ENCODE measurements around the gene SMARCA2. TPM values are rescaled to one million over a fixed set of nuclear protein-coding genes. Genes with fewer than 3 reads are reported as not detected.

Gene SMARCA2
- polyA plus RNA-seq, 1 donor = 82.5 TPM

DNA sequence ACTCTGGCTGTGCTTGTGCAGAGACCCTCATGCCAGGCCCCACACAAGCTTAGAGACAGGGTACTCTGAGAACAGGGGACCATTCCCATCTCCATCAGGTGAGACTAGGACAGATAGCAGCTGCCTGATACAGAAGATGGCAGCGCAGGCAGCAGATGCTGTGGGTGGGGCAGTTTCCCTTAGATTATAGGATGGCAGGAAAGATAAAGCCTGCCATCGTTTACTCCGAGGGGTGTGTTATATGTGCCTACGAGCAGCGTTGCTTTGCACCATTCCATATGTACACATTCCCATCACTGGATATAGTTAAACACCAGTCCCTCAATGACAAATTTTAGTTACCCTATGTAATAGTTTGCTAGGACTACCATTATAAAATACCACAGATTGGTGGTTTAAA is 135.2 kb downstream of the SMARCA2 start:
- no peak for DNase-seq

DNA sequence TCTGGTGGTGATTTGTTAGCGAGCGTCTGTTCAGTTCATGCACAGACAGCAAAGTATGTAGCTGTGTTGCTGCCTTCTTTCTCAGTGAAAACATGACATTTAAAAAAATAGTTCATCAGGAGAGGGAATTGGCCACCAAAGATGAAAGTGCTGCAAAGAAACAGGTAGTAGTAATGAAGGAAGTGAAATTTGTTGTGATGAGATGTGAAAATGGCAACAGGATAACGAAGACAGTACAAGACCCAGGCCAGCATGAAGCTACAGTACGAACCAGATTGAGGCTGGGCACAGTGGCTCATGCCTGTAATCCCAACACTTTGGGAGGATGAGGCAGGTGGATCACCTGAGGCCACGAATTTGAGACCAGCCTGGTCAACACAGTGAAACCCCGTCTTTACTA is 136.0 kb downstream of the SMARCA2 start:
- no peak for DNase-seq

DNA sequence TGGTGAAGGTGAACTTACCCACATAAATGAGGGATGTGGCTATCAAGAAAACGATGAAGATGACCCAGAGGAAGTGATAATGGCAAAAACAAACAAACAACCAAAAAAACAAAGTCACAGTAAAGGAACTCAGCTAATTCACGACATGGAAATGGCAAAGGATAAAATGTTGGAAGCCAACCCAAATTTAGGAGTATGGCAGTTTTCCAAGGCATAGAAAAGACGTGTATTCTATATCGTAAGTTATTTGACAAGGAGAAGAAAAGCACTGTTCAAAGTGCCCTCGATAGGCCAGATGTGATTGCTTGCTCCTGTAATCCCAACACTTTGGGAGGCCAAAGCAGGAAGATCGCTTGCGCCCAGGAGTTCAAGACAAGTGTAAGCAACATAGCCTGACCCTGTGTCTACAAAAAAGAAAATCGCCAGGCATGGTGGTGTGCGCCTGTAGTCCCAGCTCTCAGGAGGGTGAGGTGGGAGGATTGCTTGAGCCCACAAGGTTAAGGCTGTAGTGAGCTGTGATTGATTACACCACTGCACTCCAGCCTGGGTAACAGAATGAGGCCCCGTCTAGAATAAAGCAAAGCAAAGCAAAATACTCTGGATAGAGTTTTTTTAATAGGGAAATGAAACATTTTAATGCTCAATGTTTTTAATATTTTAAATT is 138.0 kb downstream of the SMARCA2 start:
- DNase-seq = no peak

DNA sequence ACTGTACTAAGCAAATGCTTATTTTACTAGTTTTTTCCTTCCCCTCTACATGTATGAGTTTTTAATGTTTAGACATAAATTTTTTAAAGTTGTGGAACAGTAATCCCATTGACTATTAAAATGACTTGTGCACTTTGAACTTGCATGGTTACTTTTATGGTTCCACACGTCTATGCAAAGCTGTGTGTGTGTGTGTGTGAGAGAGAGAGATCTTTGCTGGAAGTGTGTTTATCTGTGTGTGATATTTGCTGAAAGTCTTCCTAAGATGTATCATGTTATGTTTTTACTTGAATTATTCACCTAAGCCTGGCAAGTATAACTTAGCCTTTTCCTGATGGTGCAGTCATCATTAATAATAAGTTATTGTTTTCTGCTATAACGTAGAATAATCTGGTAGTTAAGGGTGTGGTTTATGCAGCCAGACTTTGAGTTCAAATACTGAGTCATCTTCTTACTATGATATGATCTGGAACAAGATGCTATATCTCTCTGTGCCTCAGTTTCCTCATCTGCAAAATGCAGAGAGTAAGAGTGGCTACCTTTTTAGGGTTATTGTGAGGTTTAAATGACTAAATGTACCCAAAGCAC is 138.6 kb downstream of the SMARCA2 start:
- no peak for DNase-seq

DNA sequence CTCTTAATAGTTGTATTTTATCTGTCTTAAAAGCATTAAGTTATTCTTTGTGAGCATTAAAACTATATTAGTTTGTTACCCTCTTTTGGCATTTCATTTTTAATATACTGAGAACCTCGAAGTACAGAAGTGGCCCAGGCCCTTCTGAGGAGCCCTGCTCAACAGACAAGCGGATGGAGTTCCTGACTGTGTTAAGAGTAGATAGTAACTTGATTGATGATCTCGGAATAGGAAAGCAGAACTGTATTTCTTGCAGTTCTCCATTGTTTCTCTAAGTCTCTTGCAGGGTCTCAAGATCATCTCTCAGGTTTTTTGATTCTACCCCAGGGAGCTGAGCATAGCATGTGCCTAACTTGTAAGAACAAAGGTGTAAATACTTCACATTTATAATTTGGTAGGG is 139.6 kb downstream of the SMARCA2 start:
- no peak for DNase-seq

DNA sequence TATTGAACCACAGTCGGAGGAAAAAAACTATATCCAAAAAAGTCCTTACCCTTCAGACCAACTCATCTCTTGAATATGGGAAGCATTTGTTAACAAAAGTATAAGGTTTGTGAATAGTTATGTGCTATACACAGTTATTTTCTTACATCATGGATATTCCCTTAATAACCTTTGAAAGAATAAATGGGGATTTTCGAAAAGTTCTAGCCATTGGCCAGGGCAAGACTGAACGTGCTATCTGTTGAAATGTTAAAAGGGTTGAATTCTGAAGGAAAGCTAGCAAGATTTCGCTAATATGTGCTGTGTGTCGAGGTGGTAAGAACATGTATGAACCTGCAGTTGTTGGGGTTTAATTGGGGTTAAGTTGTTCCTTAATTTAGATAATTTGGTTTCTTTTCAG is 140.8 kb downstream of the SMARCA2 start:
- no peak for DNase-seq

DNA sequence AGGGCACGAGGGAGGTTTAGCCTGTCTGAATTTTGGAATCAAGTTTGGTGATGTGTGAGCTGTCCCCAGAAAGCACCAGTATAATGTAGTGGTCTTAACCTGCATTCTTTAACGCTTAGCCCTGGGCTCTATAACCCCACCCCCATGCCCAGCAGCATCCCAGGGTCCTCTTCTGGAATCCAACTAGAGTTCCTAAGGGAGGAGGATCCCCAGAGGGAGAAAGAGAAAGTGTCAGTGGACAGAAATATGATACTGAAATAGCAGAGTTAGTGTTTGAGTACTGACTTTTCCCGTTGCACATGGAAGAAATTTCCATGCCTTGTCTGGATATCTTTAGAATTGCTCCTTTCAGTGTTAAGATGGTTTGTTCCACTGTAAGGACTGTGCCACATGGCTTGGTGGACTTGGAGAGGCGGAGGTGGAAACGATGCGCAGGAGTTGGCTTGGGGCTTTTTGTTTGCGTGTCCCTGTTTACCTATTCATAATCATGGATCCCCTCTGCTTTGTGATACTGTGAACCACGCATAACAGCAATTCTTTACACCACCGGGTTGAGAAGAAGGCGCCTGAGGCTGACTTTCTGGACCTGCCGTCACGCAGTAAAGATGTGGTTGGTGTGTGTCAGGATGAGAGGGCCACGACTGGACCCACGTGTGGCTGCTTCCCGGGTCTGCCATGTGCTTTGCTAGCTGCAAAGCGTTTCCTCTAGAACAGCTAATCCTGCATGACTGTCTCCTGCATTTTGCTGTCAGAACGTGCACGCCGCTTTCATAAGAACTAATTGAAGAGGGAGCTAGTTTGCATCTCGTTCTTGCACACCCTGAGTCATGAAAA is 142.3 kb downstream of the SMARCA2 start:
- DNase-seq = peak; percentile 46

DNA sequence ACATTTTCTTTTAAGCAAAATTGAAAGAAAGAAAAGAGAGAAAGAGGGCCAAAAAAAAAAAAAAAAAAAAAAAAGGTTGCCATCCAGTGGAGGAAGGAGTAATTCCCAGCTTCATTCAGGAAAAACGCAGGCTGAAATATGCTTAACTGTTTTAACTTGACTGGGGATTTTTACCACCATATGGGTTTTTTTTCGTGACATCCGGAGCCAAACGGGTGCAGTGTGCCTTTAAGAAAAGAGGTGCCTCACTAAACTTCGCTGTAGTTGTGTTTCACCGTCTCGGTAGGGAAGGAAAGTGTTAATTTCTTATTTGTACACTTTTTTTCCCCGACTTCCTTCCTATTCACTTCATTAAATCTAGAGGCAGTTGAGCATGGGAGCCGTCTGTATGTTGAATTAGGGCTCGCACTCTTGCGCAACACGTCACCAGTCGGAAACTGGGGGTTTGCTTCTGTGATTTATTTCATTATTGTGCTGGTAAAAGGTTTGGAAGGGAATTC is 143.0 kb downstream of the SMARCA2 start:
- DNase-seq = peak; percentile 72

DNA sequence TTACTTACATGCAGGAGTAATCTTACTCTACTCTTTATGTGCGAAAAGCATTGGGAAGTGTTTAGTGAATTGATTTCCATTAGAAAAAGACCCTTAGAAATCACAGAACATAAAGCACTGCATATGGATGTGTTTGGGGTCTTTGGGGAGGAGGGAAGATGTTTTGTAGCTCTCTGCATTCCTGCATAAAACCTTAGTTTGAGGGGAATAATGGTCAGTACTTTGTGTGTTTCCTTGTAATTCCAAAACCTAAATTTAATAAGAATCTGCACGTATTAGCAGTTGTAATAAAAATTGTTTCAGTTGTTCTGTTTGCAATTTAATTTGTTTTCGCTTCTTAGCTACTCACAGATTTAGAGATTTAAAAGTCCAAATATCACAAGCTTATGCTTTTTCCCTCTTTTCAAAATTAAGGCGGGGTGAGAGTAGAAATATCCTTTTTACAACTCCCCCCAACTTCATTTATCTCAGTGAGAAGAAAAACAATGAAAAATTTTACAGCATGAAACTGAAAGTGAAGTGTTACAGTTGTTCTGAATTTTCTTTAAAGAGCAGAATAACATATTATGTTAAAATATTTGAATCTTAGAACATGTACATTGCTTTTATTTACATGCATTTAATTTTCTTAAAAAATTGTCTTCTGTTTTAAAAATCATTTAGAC is 143.8 kb downstream of the SMARCA2 start:
- peak; percentile 11 for DNase-seq

DNA sequence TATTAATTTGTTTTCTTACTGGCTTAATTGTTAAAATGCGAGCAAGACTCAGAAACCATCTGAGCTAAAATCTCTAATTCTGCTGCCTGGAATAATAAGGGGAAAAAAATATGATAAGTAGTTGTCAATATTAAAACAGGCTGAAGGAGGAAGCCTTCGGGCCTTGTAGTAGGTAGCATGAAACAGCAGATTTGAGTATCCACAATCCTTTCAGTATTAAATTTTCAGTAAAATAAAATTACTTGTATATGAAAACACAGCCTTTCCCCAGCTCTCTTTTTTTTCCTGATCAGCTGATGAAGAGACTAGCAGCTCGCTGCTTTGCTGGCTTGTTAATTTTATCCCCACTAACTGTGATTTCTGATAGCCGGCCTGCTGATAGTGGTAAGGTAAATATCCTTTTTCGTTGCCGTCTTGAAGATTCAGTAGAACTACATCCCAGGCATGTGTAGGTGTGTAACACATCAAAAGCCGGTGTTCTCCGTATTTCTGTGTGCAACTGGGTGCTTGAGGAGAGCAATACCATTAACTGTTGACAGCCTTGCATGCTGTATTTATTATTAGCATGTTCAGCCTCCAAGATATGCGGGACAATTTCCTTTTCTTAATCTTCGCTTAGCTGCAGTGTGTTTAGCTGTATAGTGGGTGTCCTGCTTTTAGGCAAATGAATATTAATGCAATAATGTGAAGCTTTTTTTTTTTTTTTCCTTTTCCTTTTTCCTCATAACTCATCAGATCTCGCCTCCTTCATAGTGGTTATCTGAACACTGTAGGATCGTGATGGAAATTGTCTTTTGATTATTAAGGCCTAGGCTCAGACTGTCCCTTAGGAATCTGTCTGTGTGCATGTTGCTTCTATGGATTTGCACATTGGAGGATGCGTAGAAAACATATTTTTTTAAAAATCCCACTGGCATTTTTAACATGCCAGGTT is 144.6 kb downstream of the SMARCA2 start:
- peak; percentile 51 for DNase-seq

DNA sequence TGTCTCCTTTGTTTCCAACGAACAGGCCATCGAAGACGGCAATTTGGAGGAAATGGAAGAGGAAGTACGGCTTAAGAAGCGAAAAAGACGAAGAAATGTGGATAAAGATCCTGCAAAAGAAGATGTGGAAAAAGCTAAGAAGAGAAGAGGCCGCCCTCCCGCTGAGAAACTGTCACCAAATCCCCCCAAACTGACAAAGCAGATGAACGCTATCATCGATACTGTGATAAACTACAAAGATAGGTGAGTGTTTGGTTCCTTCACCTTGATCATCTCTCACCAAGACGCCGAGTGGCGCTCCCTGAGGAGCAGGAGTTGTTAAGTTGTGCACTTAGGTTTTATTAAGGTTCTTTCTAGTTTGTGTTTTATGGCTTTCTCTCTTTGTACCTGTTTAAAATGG is 146.5 kb downstream of the SMARCA2 start:
- no peak for DNase-seq

DNA sequence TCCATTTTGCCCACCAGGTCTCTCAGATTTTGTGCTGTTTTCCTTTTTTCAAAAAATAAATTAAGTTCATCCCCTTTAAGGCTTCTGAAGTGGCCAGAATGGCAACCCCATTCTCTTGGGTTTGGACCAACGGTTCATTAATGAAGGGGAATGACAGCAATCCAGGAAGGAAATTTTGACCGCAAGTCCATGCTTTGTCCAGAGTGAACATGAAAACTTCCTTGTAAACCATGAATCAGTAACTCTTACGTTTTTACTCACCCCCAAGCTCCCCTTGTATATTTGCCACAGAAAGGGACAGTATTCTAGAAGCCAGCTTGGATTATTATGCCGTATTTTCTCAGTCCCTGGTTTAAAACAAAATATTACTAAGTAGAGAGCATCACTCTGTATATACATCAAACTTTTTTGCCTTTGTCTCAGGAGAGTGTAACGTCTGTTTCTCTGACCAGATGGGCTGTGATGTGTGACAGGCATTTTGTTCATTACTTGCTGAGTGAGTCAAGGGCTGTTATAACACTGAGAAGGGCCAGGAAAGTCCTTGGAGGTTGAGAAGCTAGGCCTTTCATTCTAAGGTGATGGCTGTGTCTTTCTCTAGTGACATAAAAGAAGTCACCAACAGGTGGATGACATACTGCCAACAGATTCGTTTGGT is 148.2 kb downstream of the SMARCA2 start:
- no peak for DNase-seq

DNA sequence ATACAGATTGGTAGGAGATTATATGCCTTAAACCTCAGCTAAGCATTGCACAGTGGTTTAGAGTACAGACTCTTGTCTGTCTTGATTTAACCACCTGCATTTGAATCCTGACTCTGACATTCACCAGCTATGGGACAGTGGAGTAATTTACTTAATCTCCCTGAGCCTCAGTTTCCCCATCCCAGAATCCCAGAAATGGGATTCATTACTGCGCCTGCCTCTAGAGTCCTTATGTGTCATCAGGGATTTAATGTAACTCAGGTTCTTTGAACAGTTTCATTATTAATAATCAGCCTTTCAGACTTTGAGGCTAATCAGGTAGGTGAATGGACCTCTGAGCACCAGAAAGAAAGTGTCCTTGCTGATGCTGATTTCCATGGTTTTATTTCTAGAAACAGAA is 149.1 kb downstream of the SMARCA2 start:
- no peak for DNase-seq

DNA sequence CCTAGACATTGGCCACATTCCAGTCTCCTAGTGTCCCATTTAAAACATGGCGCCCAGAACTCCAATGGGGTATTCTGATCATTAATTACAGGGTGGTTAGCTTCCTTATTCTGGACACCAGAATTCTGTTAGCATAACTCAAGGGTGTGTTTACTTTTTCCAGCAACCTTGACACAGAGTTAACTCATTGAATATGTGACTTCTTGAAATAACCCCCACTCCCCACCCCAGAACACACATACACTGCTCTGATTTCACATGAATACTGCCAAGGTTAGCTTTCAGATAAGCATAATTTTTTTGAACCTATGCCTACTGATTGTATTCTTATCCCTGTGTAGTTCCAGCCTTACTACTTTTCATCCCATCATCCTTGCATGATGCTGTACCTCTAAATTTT is 151.1 kb downstream of the SMARCA2 start:
- DNase-seq = no peak

DNA sequence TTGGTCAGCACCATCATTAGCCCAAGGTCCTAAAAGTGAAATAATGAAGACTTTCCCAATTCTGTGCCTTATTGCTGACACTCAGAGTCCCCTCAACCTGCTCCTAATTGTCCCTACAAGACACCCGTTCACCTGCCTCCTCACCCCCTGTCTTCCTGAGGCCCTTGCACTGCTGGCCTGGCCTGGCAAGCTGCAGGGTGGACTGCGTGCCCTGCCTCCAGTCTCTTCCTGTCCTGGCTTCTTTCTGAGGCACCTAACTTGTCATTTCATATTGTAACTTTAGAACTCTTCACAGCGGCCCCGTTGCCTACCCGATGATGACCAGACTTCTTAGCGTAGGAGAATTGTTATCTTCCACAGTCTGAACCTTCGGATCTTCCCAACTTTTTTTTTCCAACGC is 153.9 kb downstream of the SMARCA2 start:
- DNase-seq = no peak

DNA sequence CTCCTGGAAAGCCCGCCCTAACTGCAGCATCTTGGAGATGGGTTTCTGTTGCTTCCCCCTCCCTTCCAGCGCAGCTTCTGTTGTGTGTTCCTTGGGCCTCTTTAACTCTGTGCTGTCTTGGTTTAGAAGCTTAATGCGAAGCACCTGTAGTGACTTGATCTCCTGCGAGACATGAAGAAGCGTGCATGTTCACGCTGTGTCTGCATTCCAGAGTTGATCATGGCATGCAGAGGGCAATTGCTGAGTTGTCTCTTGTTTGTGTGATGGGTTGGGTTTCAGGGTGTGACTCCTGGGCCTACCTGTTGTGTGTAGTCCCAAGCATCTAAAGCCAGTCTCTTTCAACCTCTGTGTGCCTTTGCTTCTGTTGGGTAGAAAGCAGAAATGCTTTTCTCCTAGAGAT is 155.6 kb downstream of the SMARCA2 start:
- no peak for DNase-seq

DNA sequence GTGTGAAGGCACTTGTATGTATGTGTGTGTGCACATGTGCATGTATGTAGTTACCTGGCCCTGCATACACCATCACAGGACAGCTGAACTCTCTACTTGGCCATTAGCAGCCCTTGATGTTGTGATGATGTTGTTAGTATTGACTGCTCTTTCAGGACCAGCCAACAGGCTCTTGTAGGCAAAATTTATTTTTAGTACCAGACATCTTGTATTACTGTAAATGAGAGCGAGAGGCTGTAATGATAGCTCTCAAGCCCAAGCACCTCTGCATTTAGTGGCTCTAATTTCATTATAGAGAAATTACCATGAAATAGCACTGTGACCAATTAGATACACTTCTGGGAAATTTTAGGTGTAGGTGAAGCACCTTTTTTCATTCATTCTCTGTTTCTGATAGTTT is 158.0 kb downstream of the SMARCA2 start:
- DNase-seq = no peak

DNA sequence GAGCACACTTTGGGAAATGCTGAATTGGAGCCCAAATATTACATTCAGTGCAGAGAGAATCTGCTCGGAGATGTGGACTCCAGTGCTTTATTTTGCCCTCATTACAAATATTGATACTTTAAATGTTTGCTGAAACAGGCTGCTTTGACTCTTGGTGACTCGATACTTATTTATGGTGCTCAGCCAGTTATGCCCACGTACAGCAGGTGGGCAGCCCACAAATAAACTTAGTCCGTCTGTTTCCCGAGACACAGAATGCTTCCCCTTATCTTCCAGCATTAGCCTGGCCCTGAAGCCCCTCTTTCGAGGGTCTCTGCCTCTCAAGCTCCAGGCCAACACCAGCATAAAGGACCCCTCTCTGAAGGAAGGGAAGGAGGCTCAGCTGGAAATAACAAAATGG is 158.7 kb downstream of the SMARCA2 start:
- DNase-seq = no peak

DNA sequence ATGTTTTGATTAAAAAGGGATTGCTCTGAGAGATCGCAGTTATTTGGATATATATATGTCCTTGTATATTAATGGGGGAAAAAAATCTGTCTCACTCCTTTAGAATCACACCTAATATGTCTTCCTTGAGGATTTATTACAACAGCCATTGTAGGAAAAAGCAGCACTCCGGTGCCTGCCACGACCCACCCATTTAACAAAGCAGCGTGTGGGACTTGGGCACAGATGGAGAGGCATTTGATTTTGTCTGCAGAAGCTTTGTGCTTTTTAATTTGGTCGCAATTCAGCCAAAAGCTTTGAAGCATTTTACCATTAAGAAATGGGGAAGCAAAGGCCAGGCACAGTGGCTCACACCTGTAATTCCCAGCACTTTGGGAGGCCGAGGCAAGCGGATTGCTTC is 159.2 kb downstream of the SMARCA2 start:
- DNase-seq = no peak

DNA sequence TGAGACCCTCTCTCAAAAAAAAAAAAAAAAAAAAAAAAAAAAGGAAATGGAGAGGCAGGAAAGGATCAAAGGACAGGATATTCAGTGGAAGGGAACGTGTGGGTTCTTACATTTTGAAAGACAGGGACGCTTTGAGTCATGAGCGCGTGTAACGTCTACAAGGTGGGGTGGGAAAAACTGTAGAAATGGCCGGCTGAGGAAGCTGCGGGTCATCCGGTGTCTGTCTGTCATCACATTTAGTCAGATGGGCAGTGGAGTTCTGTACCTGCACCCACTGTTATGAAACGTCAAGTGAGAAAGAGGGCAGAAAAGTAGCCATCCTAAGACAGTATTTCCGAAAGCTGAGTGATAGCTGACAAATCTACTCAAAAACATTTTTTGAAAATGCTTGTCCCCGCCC is 159.8 kb downstream of the SMARCA2 start:
- DNase-seq = no peak

DNA sequence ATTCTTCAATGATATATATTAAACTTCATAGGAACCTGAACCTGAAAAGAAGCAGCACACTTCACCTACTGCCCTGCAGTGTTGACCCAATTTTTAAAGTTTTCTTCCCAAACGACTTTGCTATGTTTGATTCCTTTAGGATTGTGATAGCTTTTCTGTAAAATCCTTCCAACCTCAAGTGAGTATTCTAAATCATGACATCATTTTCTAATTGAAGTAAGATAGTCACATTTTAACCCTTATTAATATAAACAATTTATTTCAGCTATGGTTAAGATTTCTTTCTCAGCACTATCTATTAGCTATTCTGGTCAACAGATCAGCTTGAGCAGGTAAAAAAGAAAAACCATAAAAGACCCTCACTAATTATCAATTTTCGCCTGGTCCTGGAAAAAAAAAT is 162.0 kb downstream of the SMARCA2 start:
- DNase-seq = no peak
